Measurements from ENCODE around the gene ACE.

DNA sequence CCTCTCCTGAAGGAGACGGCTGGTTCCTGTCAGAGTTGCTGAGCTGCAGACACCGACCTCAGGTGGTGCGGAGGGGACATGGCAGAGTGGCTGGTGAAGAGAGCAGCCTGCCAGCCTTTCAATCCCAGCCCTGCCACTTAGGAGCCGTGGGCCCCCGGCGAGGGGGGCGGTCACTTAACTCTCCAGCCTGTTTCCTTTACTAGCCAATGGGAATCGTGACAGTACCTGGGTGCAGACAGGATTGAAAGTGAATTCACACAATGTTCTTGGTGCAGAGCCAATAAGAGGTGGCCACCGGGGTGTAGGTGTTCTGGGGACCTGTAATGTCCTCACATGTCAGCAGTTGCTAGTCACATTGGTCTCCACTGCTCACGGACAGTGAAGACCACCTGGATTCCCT lies 13.5 kb downstream of the ACE start:
- TF ChIP-seq CTCF (IDR thresholded peaks at IDR 0.05 in 4 of 5, conservative IDR thresholded peaks at IDR 0.05 in 1 of 5) (no peak), POLR2A (IDR thresholded peaks at IDR 0.05) (no peak)

Data from gastrocnemius medialis (tissue), 4 donors.